ENCODE data around the gene CEBPG. TPM values are rescaled to one million over a fixed set of nuclear protein-coding genes. Genes with fewer than 3 reads are reported as not detected.

CEBPG gene
- total RNA-seq, 2 donors from 2014 or later, result 19.9 to 32.6 TPM

DNA sequence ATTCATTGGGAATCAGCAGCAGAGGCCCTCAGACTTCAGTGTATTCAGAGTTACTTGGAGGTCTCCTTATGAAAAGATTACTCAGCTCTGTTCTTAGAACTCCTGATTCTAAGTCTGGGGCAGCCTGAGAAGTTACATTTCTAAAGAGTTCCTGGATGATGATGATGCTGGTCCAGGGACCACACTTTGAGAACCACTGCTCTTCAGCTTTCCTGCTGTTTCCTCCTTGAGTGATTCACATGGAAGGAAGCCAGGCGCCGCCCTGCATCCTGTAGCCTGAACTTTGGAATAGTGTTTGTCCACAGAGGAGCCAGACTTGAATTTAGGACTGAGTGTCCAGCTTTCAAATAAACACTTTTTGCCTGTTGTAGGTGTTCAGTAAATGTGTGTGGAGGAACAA, 2.9 kb downstream of the CEBPG start:
- H3K4me3 ChIP-seq, result no peak overlapping the region
- DNase-seq (ENCODE audit: low spot score) (peak; percentile 66), ATAC-seq (ENCODE audit: insufficient number of reproducible peaks, low FRiP score, low read depth) (no peak)
- no peaks in the 10 kb centered on the region for H3K27me3 ChIP-seq (replicated peaks; ENCODE audit: insufficient read depth)
- H3K36me3 ChIP-seq, result peaks cover 6% of the 10 kb centered on the region
- TF ChIP-seq, protein P1, sequence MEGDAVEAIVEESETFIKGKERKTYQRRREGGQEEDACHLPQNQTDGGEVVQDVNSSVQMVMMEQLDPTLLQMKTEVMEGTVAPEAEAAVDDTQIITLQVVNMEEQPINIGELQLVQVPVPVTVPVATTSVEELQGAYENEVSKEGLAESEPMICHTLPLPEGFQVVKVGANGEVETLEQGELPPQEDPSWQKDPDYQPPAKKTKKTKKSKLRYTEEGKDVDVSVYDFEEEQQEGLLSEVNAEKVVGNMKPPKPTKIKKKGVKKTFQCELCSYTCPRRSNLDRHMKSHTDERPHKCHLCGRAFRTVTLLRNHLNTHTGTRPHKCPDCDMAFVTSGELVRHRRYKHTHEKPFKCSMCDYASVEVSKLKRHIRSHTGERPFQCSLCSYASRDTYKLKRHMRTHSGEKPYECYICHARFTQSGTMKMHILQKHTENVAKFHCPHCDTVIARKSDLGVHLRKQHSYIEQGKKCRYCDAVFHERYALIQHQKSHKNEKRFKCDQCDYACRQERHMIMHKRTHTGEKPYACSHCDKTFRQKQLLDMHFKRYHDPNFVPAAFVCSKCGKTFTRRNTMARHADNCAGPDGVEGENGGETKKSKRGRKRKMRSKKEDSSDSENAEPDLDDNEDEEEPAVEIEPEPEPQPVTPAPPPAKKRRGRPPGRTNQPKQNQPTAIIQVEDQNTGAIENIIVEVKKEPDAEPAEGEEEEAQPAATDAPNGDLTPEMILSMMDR (IDR thresholded peaks at IDR 0.05), result no peak
- no peaks in the 10 kb centered on the region for H3K9me3 ChIP-seq
- H3K4me1 ChIP-seq (ENCODE audit: control insufficient read depth in 1 of 2, low read depth in 2 of 2), result peaks cover 14 to 30% of the 10 kb centered on the region in 2 donors
- no peak overlapping the region for H3K27ac ChIP-seq

GRCh38 chr19:33376941-33377557, 3.5 kb downstream of the CEBPG start:
- Histone ChIP-seq H3K36me3 (peaks cover 6% of the 10 kb centered on the region), H3K27ac (no peak overlapping the region), H3K4me3 (no peak overlapping the region), H3K9me3 (no peaks in the 10 kb centered on the region), H3K27me3 (replicated peaks; ENCODE audit: insufficient read depth) (no peaks in the 10 kb centered on the region), H3K4me1 (ENCODE audit: control insufficient read depth in 1 of 2, low read depth in 2 of 2) (peaks cover 14 to 30% of the 10 kb centered on the region in 2 donors)
- DNase-seq (ENCODE audit: low spot score) (no peak), ATAC-seq (ENCODE audit: insufficient number of reproducible peaks, low FRiP score, low read depth) (no peak)
- TF ChIP-seq, protein P1 (IDR thresholded peaks at IDR 0.05), result no peak

DNA sequence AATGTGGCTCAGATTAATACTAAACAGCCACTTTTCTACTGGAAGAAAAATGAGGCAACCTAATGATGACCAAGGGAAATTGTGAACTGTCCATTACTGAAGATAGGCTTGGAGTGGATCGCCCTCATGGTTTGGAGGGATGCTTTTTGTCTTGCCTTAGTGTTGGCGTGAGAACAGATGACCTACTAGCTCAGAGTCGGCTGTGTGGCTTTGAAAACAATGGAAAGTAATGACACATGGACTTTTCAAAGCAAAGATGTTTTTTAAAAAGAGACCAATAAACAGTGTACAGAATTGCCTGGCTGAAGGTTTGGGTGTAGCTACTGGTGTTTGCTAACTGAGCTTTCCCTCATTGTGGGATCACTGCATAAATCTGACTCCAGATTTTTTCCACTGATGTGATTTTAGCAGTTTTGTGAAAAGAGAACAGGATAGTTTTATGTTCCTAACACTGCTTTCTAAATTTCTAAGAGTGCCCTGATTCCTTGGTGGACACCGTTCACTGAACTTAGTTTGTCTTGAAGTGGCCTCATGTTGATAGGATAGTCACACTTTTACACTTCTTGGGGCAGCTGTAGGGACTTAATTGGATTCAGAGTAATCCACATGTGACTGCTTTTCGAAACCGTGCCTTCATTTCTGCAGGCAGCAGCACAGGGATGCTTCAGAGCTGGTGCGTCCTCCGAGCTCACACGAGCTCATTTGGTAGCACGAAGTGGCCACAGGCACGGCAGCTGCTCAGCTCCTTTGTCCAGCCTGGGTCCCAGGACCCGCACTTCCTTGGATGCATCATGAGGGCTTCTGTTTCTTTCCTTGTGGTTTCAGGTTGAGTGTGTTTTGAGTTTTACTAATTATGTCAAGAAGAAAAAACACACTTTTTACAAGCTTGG, 4.3 kb downstream of the CEBPG start:
- ATAC-seq (ENCODE audit: insufficient number of reproducible peaks, low FRiP score, low read depth) (no peak), DNase-seq (ENCODE audit: low spot score) (no peak)
- Histone ChIP-seq H3K27me3 (replicated peaks; ENCODE audit: insufficient read depth) (no peaks in the 10 kb centered on the region), H3K27ac (no peak overlapping the region), H3K4me1 (ENCODE audit: control insufficient read depth in 1 of 2, low read depth in 2 of 2) (peaks cover 14 to 30% of the 10 kb centered on the region in 2 donors), H3K4me3 (no peak overlapping the region), H3K36me3 (peaks cover 6% of the 10 kb centered on the region), H3K9me3 (no peaks in the 10 kb centered on the region)
- TF ChIP-seq, protein P1 (IDR thresholded peaks at IDR 0.05), result no peak

- TF ChIP-seq, protein P1 (IDR thresholded peaks at IDR 0.05), result no peak
- ATAC-seq (ENCODE audit: insufficient number of reproducible peaks, low FRiP score, low read depth) (no peak), DNase-seq (ENCODE audit: low spot score) (no peak)
- Histone ChIP-seq H3K4me3 (no peak overlapping the region), H3K4me1 (ENCODE audit: control insufficient read depth in 1 of 2, low read depth in 2 of 2) (peaks cover 14 to 30% of the 10 kb centered on the region in 2 donors), H3K9me3 (no peaks in the 10 kb centered on the region), H3K27me3 (replicated peaks; ENCODE audit: insufficient read depth) (no peaks in the 10 kb centered on the region), H3K36me3 (peaks cover 6% of the 10 kb centered on the region), H3K27ac (no peak overlapping the region)
Measured at GRCh38 chr19:33379151-33379829, 5.8 kb downstream of the CEBPG start.

GRCh38 chr19:33381101-33381500, 7.6 kb downstream of the CEBPG start:
- Histone ChIP-seq H3K4me3 (no peak overlapping the region), H3K4me1 (ENCODE audit: control insufficient read depth in 1 of 2, low read depth in 2 of 2) (peaks cover 0 to 14% of the 10 kb centered on the region in 2 donors), H3K27ac (no peak overlapping the region), H3K27me3 (replicated peaks; ENCODE audit: insufficient read depth) (no peaks in the 10 kb centered on the region), H3K36me3 (peaks cover 10% of the 10 kb centered on the region), H3K9me3 (no peaks in the 10 kb centered on the region)
- ATAC-seq (ENCODE audit: insufficient number of reproducible peaks, low FRiP score, low read depth) (no peak), DNase-seq (ENCODE audit: low spot score) (no peak)
- TF ChIP-seq, protein P1 (IDR thresholded peaks at IDR 0.05), result no peak

Data from thoracic aorta (tissue), 2 donors.